ENCODE data around the gene NDFIP2.

NDFIP2 gene

DNA sequence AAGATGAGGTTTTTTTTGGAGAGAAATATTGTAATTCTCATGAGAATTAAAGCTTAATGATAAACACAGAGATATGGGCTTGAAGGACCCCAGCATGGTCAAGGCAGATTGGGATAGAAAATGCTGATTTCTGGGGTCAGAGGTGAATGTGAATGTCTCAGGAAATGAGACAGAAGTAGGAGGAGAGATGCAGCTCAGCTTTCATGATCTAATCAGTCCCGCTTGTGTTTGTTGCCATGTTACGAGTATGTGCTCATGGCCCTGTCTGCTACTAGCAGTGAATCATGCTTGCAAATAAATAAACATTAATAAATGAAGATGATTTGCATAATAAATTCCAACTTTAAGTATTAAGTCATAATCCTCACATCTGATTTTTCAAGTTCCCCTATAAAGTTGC, 23.0 kb upstream of the NDFIP2 start:
- no peak overlapping the region for H3K4me3 ChIP-seq (ENCODE audit: low read length)
- TF ChIP-seq, protein P1, sequence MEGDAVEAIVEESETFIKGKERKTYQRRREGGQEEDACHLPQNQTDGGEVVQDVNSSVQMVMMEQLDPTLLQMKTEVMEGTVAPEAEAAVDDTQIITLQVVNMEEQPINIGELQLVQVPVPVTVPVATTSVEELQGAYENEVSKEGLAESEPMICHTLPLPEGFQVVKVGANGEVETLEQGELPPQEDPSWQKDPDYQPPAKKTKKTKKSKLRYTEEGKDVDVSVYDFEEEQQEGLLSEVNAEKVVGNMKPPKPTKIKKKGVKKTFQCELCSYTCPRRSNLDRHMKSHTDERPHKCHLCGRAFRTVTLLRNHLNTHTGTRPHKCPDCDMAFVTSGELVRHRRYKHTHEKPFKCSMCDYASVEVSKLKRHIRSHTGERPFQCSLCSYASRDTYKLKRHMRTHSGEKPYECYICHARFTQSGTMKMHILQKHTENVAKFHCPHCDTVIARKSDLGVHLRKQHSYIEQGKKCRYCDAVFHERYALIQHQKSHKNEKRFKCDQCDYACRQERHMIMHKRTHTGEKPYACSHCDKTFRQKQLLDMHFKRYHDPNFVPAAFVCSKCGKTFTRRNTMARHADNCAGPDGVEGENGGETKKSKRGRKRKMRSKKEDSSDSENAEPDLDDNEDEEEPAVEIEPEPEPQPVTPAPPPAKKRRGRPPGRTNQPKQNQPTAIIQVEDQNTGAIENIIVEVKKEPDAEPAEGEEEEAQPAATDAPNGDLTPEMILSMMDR (conservative IDR thresholded peaks at IDR 0.05; ENCODE audit: low read length): no peak
- peak; percentile 59 for DNase-seq (ENCODE audit: low read depth)

DNA sequence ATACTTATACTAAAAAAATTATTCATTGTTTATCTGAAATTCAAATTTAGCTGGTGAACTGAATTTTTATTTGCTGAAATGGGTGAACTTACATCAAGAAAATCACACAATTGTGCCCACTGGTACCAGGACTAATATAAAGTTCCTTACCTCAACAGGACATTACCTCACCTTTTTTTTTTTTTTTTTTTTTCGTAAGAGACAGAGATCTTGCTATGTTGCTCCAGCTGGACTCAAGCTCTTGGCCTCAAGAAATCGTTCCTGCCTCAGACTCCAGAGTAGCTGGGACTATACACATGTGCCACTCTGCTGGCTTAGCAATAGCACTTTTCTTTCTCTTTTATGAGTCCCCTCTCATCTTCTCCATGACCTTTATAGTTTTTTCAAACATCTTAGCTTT, 22.5 kb upstream of the NDFIP2 start:
- DNase-seq (ENCODE audit: low read depth): no peak

DNA sequence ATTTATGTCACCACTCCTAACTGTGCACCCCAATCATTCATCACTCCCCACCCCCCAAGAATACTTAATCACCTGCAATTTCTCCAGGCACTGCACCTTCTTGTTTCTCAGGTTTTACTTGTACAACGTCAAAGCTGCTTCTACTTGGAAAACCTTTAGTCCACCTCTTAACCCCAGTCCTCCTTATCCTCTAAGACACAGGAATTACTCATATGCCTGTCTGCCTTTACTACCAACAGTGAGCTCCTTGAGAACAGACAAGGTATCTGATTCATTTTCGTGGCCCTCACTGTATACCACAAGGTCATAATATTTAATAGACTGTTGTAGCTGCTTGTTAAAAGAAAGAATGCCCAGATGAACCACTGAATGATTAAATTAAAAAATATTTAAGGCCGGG, 21.0 kb upstream of the NDFIP2 start:
- no peak for DNase-seq (ENCODE audit: low read depth)
- TF ChIP-seq, protein P1 (conservative IDR thresholded peaks at IDR 0.05; ENCODE audit: low read length): no peak
- H3K4me3 ChIP-seq (ENCODE audit: low read length): no peak overlapping the region

More for the DNA sequence above, 22.5 kb upstream of the NDFIP2 start:
- TF ChIP-seq, protein P1 (conservative IDR thresholded peaks at IDR 0.05; ENCODE audit: low read length): no peak
- H3K4me3 ChIP-seq (ENCODE audit: low read length): no peak overlapping the region

DNA sequence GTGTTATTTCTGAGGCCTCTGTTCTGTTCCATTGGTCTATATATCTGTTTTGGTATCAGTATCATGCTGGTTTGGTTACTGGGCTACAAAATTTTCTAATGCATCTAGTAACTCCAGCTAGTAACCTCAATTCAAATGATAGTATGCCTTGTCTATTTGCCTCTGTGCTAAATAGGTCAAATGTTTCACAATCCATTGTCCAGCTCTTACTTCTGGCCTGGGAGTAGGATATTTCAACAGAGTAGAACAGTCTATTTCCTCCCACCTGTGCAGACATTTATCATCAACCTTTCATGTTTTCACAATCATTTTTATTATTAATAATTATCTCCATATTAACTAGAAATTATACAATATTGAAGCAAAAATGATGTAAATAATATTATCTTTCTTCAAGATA, 18.1 kb upstream of the NDFIP2 start:
- TF ChIP-seq, protein P1 (conservative IDR thresholded peaks at IDR 0.05; ENCODE audit: low read length): no peak
- DNase-seq (ENCODE audit: low read depth): no peak
- no peak overlapping the region for H3K4me3 ChIP-seq (ENCODE audit: low read length)

DNA sequence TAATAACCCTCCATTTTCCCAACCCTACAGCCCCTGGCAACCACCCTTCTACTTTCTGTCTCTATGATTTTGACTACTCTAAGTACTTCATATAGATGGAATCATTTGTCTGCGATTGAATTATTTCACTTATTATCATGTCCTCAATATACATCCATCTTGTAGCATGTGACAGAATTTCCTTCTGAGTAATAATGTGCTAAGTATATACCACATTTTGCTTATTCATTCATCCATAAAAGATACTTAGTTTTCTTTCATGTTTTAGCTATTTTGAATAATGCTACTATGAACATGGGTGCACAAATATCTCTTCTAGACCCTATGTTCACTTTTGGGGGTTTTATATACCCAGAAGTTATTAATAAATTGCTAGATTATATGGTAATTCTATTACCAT, 17.4 kb upstream of the NDFIP2 start:
- no peak overlapping the region for H3K4me3 ChIP-seq (ENCODE audit: low read length)
- DNase-seq (ENCODE audit: low read depth): no peak
- TF ChIP-seq, protein P1 (conservative IDR thresholded peaks at IDR 0.05; ENCODE audit: low read length): no peak

DNA sequence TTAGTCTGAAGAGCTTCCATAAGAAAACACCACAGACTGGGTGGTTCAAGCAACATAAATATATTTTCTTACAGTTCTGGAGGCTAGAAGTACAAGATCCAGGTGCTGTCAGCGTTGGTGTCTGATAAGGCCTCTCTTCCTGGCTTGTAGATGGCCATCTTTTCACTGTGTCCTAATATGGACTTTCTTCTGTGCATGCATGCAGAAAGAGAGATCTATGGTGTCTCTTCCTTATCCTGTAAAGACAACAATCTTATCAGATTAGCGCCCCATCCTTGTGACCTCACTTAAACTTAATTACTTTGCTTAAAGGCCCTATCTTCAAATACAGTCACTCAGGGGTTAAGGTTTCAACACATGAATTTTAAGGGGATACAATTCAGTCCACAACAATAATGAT, 14.1 kb upstream of the NDFIP2 start:
- DNase-seq (ENCODE audit: low read depth): no peak
- no peak overlapping the region for H3K4me3 ChIP-seq (ENCODE audit: low read length)
- TF ChIP-seq, protein P1 (conservative IDR thresholded peaks at IDR 0.05; ENCODE audit: low read length): no peak

DNA sequence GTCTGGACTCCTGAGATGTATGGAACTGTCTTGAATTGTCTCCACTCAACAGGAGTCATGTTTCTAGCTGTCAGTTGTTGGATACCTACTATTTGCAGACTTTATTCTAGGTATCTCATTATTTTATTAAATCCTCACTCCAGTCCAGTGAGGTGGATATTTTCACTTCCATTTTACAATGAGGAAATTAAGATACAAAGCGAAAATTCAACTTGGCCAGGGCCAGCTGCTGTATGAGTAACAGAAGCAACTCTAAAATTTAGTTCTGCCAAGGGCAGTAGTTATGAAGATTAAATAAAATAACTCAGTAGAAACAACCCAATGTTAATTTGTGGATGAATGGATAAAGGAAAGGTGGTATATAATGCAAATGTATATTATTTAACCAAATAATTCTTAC, 12.6 kb upstream of the NDFIP2 start:
- DNase-seq (ENCODE audit: low read depth): no peak
- TF ChIP-seq, protein P1 (conservative IDR thresholded peaks at IDR 0.05; ENCODE audit: low read length): no peak
- no peak overlapping the region for H3K4me3 ChIP-seq (ENCODE audit: low read length)

Data from AG10803 (cell line).